Measurements from ENCODE around the gene FBXO45. TPM values are rescaled to one million over a fixed set of nuclear protein-coding genes. Genes with fewer than 3 reads are reported as not detected.

FBXO45 gene
- total and polyA plus RNA-seq, 9 of the 15 experiments (the other 6 are each of a cell fraction or from before 2014, with no cell fraction given), result 15.2 to 52.8 (median 37.0) TPM

- no peak overlapping the region; the same call in 1 of the 2 replicates for H3K4me2 ChIP-seq (ENCODE audit: insufficient read depth, low read length)
- H4K20me1 ChIP-seq (replicated peaks; ENCODE audit: control insufficient read depth, insufficient read depth, low read length), result no peaks in the 10 kb centered on the region
- H3K79me2 ChIP-seq (ENCODE audit: control insufficient read depth, insufficient read depth, low read length), result peaks cover 31% of the 10 kb centered on the region
- WGBS (ENCODE audit: insufficient coverage, low coverage, missing lambda C conversion rate), result 14% methylated on average over 9 of the region's 9 CpGs
- peak overlapping the region; percentile 4 to 8; a peak in 1 of 4 replicates for H3K9ac ChIP-seq (ENCODE audit: insufficient read depth in 1 of 2, low read depth in 2 of 2, low read length in 2 of 2)
- no peaks in the 10 kb centered on the region for H3K27me3 ChIP-seq (ENCODE audit: control insufficient read depth in 2 of 2, insufficient read depth in 2 of 2, low read length in 2 of 2)
- H3K4me1 ChIP-seq (replicated peaks in 1 of 2; ENCODE audit: control insufficient read depth in 2 of 2, insufficient read depth in 2 of 2, low read length in 2 of 2), result peaks cover 13 to 15% of the 10 kb centered on the region in 2 experiments
- H3K36me3 ChIP-seq (ENCODE audit: control insufficient read depth, insufficient read depth, low read length), result peaks cover 36% of the 10 kb centered on the region
- H3K9me1 ChIP-seq (ENCODE audit: control insufficient read depth, insufficient read depth, low read length), result no peaks in the 10 kb centered on the region
- ChIA-PET CTCF (ENCODE audit: low intra/inter-chr PET ratio) (no interaction called here), POLR2A (interaction anchor here (0.6 to 0.7 kb wide), 2 partner anchors 37 to 67 kb away, joined by 3 to 4 read pairs; no protein-coding TSS in a partner anchor)
- H3K4me3 ChIP-seq, result no peak overlapping the region
- DNase-seq (ENCODE audit: extremely low read depth in 1 of 4, low spot score in 3 of 4) (peak in 3 of 4 experiments; percentile 25 to 57 (median 54)), ATAC-seq (peak; percentile 20; the same call in 2 of the 3 replicates), FAIRE-seq (peak; percentile 71)
- intact Hi-C loops (cut with micrococcal nuclease) (no loop called here), in situ Hi-C loops (cut with MboI) (no loop called here)
- BruUV-seq (replicated peaks), result no TSS peak
- H3K9me3 ChIP-seq (replicated peaks; ENCODE audit: control insufficient read depth, insufficient read depth, low read depth, low read length), result no peaks in the 10 kb centered on the region
- peak overlapping the region; percentile 43; the same call in 1 of the 3 replicates for H3K27ac ChIP-seq (ENCODE audit: extremely low read depth, low read depth, low read length)
- H2AFZ ChIP-seq (ENCODE audit: low read depth, low read length), result no peak overlapping the region
- TF ChIP-seq SMARCC2 (IDR thresholded peaks at IDR 0.05; ENCODE audit: low read depth), result peak; percentile 50; the same call in 1 of the 2 replicates
- 0 out of 2 replicates have a peak, but pooled peaks have one; percentile 5 for TF ChIP-seq NFIC (IDR thresholded peaks at IDR 0.05)
- peak; percentile 23 for TF ChIP-seq MEIS2 (IDR thresholded peaks at IDR 0.05; ENCODE audit: partially characterized antibody)
- no peak for TF ChIP-seq NR2C1 (IDR thresholded peaks at IDR 0.05)
- TF ChIP-seq NR2C1 (tag; IDR thresholded peaks at IDR 0.05), result 0 out of 2 replicates have a peak, but pooled peaks have one; percentile 16
- peak; percentile 76 for TF ChIP-seq EGR1 (conservative IDR thresholded peaks at IDR 0.05)
- peak; percentile 85 for TF ChIP-seq ATF3 (IDR thresholded peaks at IDR 0.05)
- no peak for TF ChIP-seq ATF3 (CRISPR knock-in tag; conservative IDR thresholded peaks at IDR 0.05)
- peak; percentile 38; the same call in 1 of the 2 replicates for TF ChIP-seq BCOR (IDR thresholded peaks at IDR 0.05)
- peak; percentile 78 for TF ChIP-seq SMARCE1 (IDR thresholded peaks at IDR 0.05)
- peak; percentile 24; the same call in 1 of the 2 replicates for TF ChIP-seq SOX6 (IDR thresholded peaks at IDR 0.05)
- TF ChIP-seq PHB (CRISPR knock-in tag; IDR thresholded peaks at IDR 0.05), result no peak
- peak; percentile 84 for TF ChIP-seq MAFF (IDR thresholded peaks at IDR 0.05; ENCODE audit: low read length)
- TF ChIP-seq ARID1B (IDR thresholded peaks at IDR 0.05), result peak; percentile 77
- TF ChIP-seq EP400 (IDR thresholded peaks at IDR 0.05), result 0 out of 2 replicates have a peak, but pooled peaks have one; percentile 28
- peak; percentile 38; the same call in 1 of the 2 replicates for TF ChIP-seq CBFA2T3 (IDR thresholded peaks at IDR 0.05)
- no peak for TF ChIP-seq PCBP2 (IDR thresholded peaks at IDR 0.05; ENCODE audit: low read depth, low read length, poor library complexity, severe bottlenecking)
- TF ChIP-seq FOSL1 (tag; conservative IDR thresholded peaks at IDR 0.05), result peak; percentile 88
- TF ChIP-seq KDM1A (IDR thresholded peaks at IDR 0.05), result peak; percentile 77 to 86
- TF ChIP-seq ARNT (IDR thresholded peaks at IDR 0.05), result 0 out of 4 replicates have a peak, but pooled peaks of 1 of the 2 experiments have one; percentile 27
- TF ChIP-seq NFE2 (IDR thresholded peaks at IDR 0.05; ENCODE audit: low read depth), result peak; percentile 56; the same call in 1 of the 2 replicates
- peak; percentile 96 for TF ChIP-seq C11orf30 (IDR thresholded peaks at IDR 0.05; ENCODE audit: low read depth)
- TF ChIP-seq THRAP3 (IDR thresholded peaks at IDR 0.05; ENCODE audit: borderline replicate concordance), result peak; percentile 24; the same call in 1 of the 2 replicates
- no peak for TF ChIP-seq NCOA6 (IDR thresholded peaks at IDR 0.05)
- 0 out of 2 replicates have a peak, but pooled peaks have one; percentile 21 for TF ChIP-seq LEF1 (IDR thresholded peaks at IDR 0.05)
- 0 out of 2 replicates have a peak, but pooled peaks have one; percentile 6 for TF ChIP-seq RAD51 (IDR thresholded peaks at IDR 0.05; ENCODE audit: borderline replicate concordance, low read depth)
- TF ChIP-seq XRCC4 (IDR thresholded peaks at IDR 0.05; ENCODE audit: extremely low read depth, insufficient read depth, insufficient read length), result no peak
These were observed 4.7 kb upstream of the FBXO45 start for GRCh38 chr3:196563721-196564225.
